PC-9 (cell line): ENCODE data around the gene DDX23. TPM values are rescaled to one million over a fixed set of nuclear protein-coding genes. Genes with fewer than 3 reads are reported as not detected.

Experiments
- BruUV-seq: library from RNA; stranded (reverse); fragments of 400-500 nt; replicated peaks from 2 replicates; lab custom pipeline; 2021; lab: Mats Ljungman, UMichigan
- CTCF ChIA-PET: fragments of 300-600 bp; sonication (Branson Sonifier 250); formaldehyde crosslinking; loops from one replicate; lab custom pipeline; 2022; ENCODE audit warnings: antibody characterized with exemption; lab: Charles Lee
- POLR2A ChIA-PET: fragments of 300-600 bp; sonication (Branson Sonifier 250); formaldehyde crosslinking; loops from one replicate; lab custom pipeline; 2022; ENCODE audit warnings: antibody characterized with exemption; ENCODE audit not compliant: unreplicated experiment; lab: Charles Lee
- DNase-seq, 2 experiments: peaks; one replicate each; pipeline versions ENCODE4 v3.0.0 to v3.0.0-alpha.2; 2015 to 2022; ENCODE audit warnings: mixed read lengths in 1 of 2
- H2AFZ ChIP-seq: fragments of 200-600 bp; sonication (generic); 2 replicates; pipeline ENCODE4 v1.8.1; 2017; ENCODE audit warnings: antibody characterized with exemption
- H3F3A ChIP-seq: fragments of 200-600 bp; sonication (generic); 2 replicates; pipeline ENCODE4 v1.8.1; 2017; ENCODE audit warnings: antibody characterized with exemption, mild to moderate bottlenecking, low read depth; ENCODE audit not compliant: insufficient read depth
- H3K27ac ChIP-seq: fragments of 200-600 bp; sonication (generic); 2 replicates; pipeline ENCODE4 v1.6.1; 2016; ENCODE audit warnings: mixed run types
- H3K27me3 ChIP-seq: fragments of 200-600 bp; sonication (generic); 2 replicates; pipeline ENCODE4 v1.6.1; 2016; ENCODE audit warnings: low read depth, mixed run types; ENCODE audit not compliant: insufficient read depth
- H3K36me3 ChIP-seq: fragments of 200-600 bp; sonication (generic); 2 replicates; pipeline ENCODE4 v1.6.1; 2016; ENCODE audit warnings: low read depth, mixed run types
- H3K4me1 ChIP-seq: fragments of 200-600 bp; sonication (generic); replicated peaks from 2 replicates; pipeline ENCODE4 v1.6.1; 2016; ENCODE audit warnings: mixed run types; ENCODE audit not compliant: insufficient read depth
- H3K4me2 ChIP-seq: fragments of 200-600 bp; sonication (generic); 2 replicates; pipeline ENCODE4 v1.6.1; 2017; ENCODE audit warnings: mixed run types
- H3K4me3 ChIP-seq: fragments of 200-600 bp; sonication (generic); 2 replicates; pipeline ENCODE4 v1.6.1; 2016; ENCODE audit warnings: mixed run types
- H3K79me2 ChIP-seq: fragments of 200-600 bp; sonication (generic); 2 replicates; pipeline ENCODE4 v1.6.1; 2017; ENCODE audit warnings: low read depth, mixed run types
- H3K9me2 ChIP-seq: fragments of 200-600 bp; sonication (generic); 2 replicates; pipeline ENCODE4 v1.8.1; 2017; ENCODE audit warnings: mild to moderate bottlenecking; ENCODE audit not compliant: insufficient read depth
- H3K9me3 ChIP-seq: fragments of 200-600 bp; sonication (generic); 2 replicates; pipeline ENCODE4 v1.8.1; 2016; ENCODE audit warnings: low read depth; ENCODE audit not compliant: insufficient read depth
- H4K20me1 ChIP-seq: fragments of 200-600 bp; sonication (generic); 2 replicates; pipeline ENCODE4 v1.8.1; 2017; ENCODE audit not compliant: insufficient read depth
- CTCF ChIP-seq: fragments of 200-600 bp; sonication (generic); conservative IDR thresholded peaks from 2 replicates; pipeline ENCODE4 v1.6.1; 2017; ENCODE audit warnings: mixed run types, antibody characterized with exemption, mild to moderate bottlenecking, moderate library complexity
- EZH2 ChIP-seq: fragments of 200-600 bp; sonication (generic); IDR thresholded peaks from 2 replicates; pipeline ENCODE4 v1.8.0; 2017; ENCODE audit warnings: antibody characterized with exemption, low read depth
- intact Hi-C: fragments of 100-400 bp; cut with micrococcal nuclease; formaldehyde crosslinking; loops from one replicate; pipeline ENCODE4 v1.10.0; 2022; ENCODE audit not compliant: unreplicated experiment
- total RNA-seq: library from RNA; stranded (reverse); gene quantifications from 2 replicates; pipeline ENCODE4 v1.2.3, GENCODE V29; 2021

The DDX23 gene
- total RNA-seq, 1 experiment from 2014 or later = 91.4 TPM

GRCh38 chr12:48789858-48790326, 62.1 kb downstream of the DDX23 start:
- ChIA-PET POLR2A (interaction anchor here (0.6 to 1.9 kb wide), 3 partner anchors 9 to 614 kb away, joined by 5 to 27 read pairs (median 12); partner anchors contain the start of gene ZNF641), CTCF (interaction anchor here (0.7 kb wide), 1 partner anchor 61 kb away, joined by 3 read pairs; no protein-coding TSS in a partner anchor)
- no peak for DNase-seq
- Histone ChIP-seq H3K36me3 (no peaks in the 10 kb centered on the region), H2AFZ (peak overlapping the region; percentile 92), H3K4me1 (peaks cover 40% of the 10 kb centered on the region), H4K20me1 (no peaks in the 10 kb centered on the region), H3F3A (peaks cover 9% of the 10 kb centered on the region), H3K4me3 (peak overlapping the region; percentile 89), H3K27me3 (no peaks in the 10 kb centered on the region), H3K9me2 (no peaks in the 10 kb centered on the region), H3K9me3 (no peaks in the 10 kb centered on the region), H3K4me2 (peak overlapping the region; percentile 86), H3K27ac (no peak overlapping the region), H3K79me2 (peaks cover 37% of the 10 kb centered on the region)
- intact Hi-C loops = loop anchor here (2.0 kb wide), 1 partner anchor 73 kb away; the partner anchor contains the start of gene CCNT1
- TSS peak; percentile 66 for BruUV-seq
- TF ChIP-seq EZH2 (no peak), CTCF (no peak)

- Histone ChIP-seq H3K79me2 (peaks cover 38% of the 10 kb centered on the region), H3K27ac (0 out of 2 replicates have a peak within 1 kb of the TSS, but pooled peaks have one; percentile 43), H3K4me2 (peak within 1 kb of the TSS; percentile 99), H3K9me3 (no peaks in the 10 kb centered on the region), H3K4me1 (peaks cover 32% of the 10 kb centered on the region), H3K9me2 (no peaks in the 10 kb centered on the region), H3K27me3 (no peaks in the 10 kb centered on the region), H3F3A (peaks cover 4% of the 10 kb centered on the region), H4K20me1 (no peaks in the 10 kb centered on the region), H2AFZ (peak within 1 kb of the TSS; percentile 92), H3K4me3 (peak within 1 kb of the TSS; percentile 89), H3K36me3 (no peaks in the 10 kb centered on the region)
- peak; percentile 61 to 77 for DNase-seq
- intact Hi-C loops = loop anchor here (2.0 kb wide), 1 partner anchor 72 kb away; the partner anchor contains the start of gene CCNT1
- no TSS peak for BruUV-seq
- no peak for TF ChIP-seq CTCF
- TF ChIP-seq EZH2 = no peak
- ChIA-PET CTCF (interaction anchor here (0.6 to 0.7 kb wide), 4 partner anchors 26 to 209 kb away, joined by 3 to 14 read pairs (median 4); no protein-coding TSS in a partner anchor), POLR2A (interaction anchor here (0.5 to 1.9 kb wide), 9 partner anchors 8 to 1502 kb away, joined by 3 to 27 read pairs (median 5); partner anchors contain the start of genes LMBR1L, SENP1 and ZNF641)
Observed at GRCh38 chr12:48788854-48789775, 62.8 kb downstream of the DDX23 start, which contains the start of gene ADCY6. Gene ADCY6, minus strand, starts transcription at chr12:48789089. Its CDS starts 5,655 bp downstream, at chr12:48783434.

GRCh38 chr12:48788524-48788853, 63.5 kb downstream of the DDX23 start:
- POLR2A ChIA-PET = interaction anchor here (0.6 to 1.9 kb wide), 3 partner anchors 8 to 960 kb away, joined by 3 to 27 read pairs (median 5); no protein-coding TSS in a partner anchor

More at GRCh38 chr12:48788524-48788853, 63.5 kb downstream of the DDX23 start:
- peaks cover 40% of the 10 kb centered on the region for H3K79me2 ChIP-seq
- H3K4me1 ChIP-seq = peaks cover 29% of the 10 kb centered on the region
- H3K27ac ChIP-seq = 0 out of 2 replicates have a peak overlapping the region, but pooled peaks have one; percentile 3
- BruUV-seq = no TSS peak
- H3K36me3 ChIP-seq = no peaks in the 10 kb centered on the region
- H3F3A ChIP-seq = no peaks in the 10 kb centered on the region; the same call in 1 of the 2 replicates
- intact Hi-C loops = loop anchor here (2.0 kb wide), 1 partner anchor 72 kb away; the partner anchor contains the start of gene CCNT1
- H4K20me1 ChIP-seq = no peaks in the 10 kb centered on the region
- peak overlapping the region; percentile 89 for H3K4me3 ChIP-seq
- peak overlapping the region; percentile 88 for H2AFZ ChIP-seq
- H3K4me2 ChIP-seq = peak overlapping the region; percentile 99
- H3K9me3 ChIP-seq = no peaks in the 10 kb centered on the region
- DNase-seq = no peak
- no peaks in the 10 kb centered on the region for H3K9me2 ChIP-seq
- TF ChIP-seq EZH2 = no peak
- no peaks in the 10 kb centered on the region for H3K27me3 ChIP-seq
- CTCF ChIA-PET = interaction anchor here (0.6 kb wide), 2 partner anchors 35 to 210 kb away, joined by 3 to 14 read pairs; no protein-coding TSS in a partner anchor
